Measurements from ENCODE around the gene RS1.
A peak's percentile ranks its signal among the peaks of the same experiment; 100 is the strongest.

RS1 gene

DNA sequence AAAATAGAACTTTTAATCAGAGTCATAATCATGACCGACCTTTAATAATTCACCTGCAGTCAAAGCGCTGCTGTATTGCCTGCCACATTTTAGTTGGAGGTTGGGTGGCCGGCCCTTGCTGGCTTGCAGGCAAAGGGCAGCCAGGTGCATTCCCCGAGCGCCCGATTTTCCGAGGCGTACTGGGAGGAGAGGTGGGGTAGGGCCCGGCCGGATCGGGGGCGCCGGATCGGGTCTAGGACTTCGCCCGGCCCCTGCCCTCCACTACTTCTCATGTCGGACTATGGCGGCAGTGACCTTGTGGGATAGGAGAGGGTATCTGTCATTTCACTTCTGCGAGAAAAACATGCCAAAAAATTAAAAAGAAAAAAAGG lies 2.5 kb upstream of the RS1 start:
- peak in 1 of 2 donors; percentile 2 for DNase-seq (ENCODE audit: extremely low read depth in 1 of 2, low read depth in 1 of 2)

DNA sequence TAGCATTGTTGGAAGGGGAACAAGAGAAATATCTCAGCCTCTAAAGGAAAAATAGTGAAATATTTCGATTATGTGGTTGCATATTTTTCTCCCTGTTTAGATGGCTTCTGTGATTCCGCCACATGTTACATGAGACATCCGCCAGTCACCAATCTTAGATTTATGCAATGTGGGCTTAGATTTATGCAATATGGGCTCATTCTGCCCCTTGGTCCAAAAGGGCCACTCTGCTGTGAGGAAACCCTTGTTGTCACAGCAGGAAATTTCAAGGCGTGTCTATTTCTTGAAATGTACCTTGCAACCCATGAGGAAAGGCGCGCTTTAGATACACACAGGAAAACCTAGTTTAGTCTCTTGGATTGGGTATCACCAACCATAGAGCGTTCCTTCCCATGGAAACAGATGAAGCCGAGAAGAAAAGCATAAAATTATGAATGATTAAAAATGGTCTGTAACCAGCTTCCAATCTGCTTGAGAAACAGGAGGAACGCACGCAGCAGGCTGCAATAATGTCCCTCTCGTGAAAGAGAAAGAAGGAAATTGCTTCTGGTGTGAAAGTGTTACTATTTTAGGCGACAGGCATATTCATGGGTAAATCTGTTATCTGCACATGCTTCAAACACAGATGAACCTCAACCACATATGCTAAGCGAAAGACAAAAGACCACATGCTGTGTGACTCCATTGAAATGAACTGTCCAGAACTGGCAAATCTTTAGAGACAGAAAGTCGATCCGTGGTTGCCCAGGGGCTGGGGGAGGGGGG lies 3.7 kb downstream of the RS1 start:
- DNase-seq (ENCODE audit: extremely low read depth in 1 of 2, low read depth in 1 of 2), result no peak

DNA sequence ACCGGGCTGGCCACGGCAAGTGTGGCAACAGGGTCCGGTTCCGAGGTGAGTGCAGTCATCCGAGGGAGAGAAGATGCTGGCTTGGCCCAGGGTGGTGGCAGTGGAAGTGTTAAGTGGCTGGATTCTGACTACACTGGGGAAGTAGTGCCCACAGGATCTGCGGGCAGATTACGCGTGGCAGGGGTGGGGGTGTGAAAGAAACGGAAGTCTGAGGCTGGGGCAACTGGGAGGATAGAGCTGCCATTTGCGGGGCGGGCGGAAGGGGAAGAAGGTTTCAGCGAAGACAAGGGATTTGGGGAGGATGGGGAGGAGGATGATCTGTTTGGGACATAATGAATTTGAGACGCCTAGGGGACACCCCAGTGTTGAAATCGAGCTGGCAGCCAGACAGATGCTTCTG lies 5.3 kb downstream of the RS1 start:
- DNase-seq (ENCODE audit: extremely low read depth in 1 of 2, low read depth in 1 of 2), result no peak

DNA sequence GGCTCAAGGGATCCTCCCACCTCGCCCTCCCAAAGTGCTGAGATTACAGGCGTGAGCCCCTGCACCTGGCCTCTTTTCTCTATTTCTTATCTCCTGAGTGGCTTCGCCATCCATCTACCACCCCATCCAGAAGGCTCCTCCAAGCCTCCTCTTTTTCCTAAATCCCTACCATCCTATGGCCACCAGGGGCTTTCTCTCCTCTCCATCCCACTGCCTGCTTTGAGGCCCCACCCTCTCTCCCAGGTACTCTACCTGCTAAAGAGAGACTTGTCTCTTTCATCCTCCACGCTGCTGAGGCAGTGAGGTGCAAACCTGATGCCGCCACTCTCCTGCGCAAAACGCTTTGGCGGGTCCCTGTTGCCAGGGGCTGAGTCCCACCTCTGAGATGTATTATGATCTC lies 7.0 kb downstream of the RS1 start:
- DNase-seq (ENCODE audit: extremely low read depth in 1 of 2, low read depth in 1 of 2), result no peak

DNA sequence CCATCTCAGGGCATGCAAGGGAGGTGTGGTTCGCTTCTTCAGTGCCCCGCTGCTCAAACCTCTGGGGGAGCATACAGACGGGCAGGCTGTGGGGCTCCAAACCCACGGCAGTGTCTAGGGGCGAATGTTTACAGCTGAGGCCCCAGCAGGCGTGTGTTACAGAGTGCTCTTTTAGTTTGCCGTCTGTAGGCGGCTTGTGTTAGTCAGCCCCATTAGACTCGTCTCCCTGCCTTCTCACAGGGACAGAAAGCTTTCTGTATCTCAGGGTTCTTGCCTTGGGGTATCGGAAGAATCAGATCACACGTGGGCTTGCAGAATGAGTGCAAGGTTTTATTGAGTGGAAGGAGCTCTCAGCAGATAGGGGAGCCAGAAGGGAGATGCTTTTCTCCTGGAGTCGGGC lies 10.6 kb downstream of the RS1 start:
- no peak for DNase-seq (ENCODE audit: extremely low read depth in 1 of 2, low read depth in 1 of 2)

DNA sequence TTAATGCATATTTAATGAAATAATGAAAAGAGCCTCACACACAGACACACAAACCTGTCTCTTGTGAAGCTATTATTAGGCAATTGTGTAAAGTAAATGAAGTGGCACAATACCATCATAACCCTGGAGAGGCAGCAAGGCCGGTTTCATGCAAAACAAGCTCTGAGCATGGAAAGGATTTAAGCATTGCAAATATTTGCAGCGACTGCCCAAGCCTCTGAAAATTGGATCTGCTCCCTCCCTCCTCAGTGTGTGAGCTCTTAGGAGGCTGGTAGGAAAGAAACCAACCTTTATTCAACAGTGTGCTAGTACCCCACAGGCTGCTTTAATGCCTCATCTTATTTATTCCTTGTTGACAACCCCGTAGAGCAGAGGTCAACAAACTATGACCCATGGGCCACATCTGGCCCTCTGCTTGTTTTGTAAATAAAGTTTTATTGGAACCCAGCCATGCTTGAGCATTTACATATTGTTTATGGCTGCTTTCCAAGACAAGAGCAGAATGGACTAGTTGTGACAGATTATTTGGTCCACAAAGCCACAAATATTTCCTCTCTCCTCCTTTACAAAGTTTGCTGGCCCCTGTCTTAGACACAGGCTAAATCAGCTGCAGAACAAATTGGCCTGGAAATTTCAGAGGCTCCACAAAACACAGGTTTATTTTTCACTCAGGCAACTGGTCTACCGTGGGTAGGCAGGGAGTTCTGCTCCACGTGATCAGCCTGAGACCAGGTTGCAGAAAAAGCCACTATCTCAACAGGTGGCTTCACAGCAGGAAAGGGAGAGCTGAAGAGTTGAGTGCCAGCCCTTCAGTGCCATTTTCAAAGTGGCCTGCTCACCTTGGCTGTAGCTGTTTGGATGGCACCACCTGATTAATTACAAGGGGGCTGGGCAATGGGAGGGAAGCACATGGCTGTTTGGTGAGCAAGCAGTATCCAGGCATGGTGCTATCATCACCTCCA lies 16.8 kb downstream of the RS1 start:
- no peak for DNase-seq (ENCODE audit: extremely low read depth in 1 of 2, low read depth in 1 of 2)

DNA sequence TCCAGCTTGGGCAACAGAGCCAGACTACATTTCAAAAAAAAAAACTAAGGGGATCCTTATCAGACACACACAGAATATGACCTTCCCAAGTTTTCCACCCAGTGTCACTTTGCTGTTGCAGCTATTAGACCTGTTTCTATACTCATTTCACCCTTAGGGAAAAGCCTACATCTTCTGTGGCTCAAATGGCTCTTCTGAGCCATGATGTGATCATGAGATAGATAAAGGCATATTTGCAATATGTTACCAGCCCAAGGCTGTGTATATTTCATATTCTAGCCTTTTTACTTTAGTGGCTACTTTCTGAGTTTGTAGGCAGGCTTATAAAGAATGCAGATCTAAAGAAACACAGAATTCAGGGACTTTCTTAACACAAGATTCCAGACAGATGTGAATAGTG lies 19.3 kb downstream of the RS1 start:
- DNase-seq (ENCODE audit: extremely low read depth in 1 of 2, low read depth in 1 of 2), result no peak

DNA sequence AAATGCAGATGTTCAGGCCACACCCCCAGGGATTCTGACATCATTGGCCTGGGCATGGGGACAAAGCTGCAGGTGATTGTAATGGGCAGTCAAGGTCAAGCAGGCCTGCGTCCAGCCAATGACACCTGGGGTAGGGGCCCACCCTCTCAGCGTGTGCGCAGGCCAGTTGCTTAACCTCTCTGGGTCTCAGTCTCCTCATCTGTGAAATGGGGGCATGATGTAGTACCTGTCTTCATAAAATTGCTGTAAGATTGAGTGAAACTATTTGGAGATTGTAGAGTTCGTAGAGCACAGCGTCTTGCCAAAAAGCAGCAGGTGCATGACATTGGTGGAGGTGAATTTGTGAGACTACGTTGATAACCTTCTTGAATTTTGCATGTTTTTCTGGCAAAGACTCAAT lies 21.2 kb downstream of the RS1 start:
- no peak for DNase-seq (ENCODE audit: extremely low read depth in 1 of 2, low read depth in 1 of 2)

DNA sequence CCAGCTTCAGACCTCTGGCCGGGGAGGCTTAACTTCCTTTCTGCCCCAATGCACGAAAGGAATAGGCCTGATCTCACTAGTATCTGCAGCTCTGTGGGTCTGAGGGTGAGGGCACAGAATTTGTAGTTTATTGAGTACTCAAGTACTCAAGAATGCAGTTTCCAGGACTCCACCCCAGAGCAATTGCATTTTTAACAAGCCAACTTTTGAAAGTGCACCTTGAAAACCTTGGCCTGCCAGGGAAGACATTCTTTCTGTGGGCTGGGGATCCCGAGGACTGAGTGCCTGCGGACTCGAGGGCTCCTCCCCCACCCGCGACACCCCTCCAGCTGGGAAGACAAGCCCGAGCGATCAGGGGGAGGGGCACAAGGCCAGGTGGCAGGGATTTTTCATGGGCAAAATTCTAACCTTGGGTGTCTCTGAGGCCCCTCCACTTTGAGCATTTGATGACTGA lies 22.4 kb downstream of the RS1 start:
- no peak for DNase-seq (ENCODE audit: extremely low read depth in 1 of 2, low read depth in 1 of 2)

DNA sequence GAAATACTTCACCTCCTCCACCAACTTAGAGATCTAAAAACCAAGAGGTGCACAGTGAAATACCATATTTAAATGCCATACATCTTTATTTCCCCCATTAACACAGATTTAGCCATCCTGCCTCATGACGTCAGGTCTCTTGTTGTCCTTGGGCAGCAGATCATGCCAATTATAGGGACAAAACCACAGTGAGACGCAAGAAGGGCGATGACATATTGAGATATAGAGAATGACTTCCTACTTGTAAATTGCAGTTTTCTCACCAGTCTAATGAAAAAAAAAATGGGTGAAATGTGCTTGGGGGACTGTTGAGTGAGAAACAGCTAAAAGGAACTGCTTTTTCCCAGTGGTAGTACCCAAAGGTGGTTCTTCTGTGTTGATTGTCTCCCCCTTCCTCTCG lies 24.3 kb downstream of the RS1 start:
- DNase-seq (ENCODE audit: extremely low read depth in 1 of 2, low read depth in 1 of 2), result no peak

DNA sequence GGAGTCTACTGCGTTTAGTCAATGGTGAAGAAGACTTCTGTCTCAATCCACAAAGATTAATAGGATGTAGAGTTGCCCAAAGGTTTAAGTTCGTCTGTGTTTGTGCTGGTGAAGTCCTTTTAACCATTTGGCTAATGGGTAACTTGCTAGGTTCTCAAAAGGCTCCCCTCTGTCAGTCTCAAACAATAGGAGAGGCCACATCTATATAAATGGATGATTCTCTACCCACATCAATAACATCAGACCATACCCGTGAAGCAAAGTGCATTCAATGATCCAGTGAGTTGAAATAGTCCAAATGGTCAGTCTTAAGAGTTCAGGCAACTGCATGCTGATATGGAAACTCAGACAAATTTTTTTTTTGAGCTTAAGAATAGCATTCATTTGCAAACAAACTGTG lies 28.1 kb downstream of the RS1 start:
- DNase-seq (ENCODE audit: extremely low read depth in 1 of 2, low read depth in 1 of 2), result no peak

DNA sequence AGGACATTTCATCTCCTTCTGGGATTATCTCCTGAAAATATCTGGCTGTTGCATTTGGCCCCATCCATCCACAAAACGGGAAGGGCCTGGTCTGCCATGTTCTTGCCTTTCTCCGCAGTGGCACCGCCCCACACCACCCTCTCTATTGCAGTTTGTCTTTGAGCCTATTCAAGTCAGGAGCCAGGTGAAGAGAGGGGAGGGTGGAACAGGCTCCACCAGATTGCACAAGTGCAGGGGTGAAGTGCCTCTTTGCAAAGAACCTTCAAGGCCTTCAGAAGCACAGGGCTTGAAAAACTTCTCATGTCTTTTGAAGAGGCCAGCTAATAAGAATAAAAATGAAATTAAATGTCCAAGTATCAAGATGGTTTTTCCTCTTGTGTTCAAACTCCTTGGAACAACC lies 28.7 kb downstream of the RS1 start:
- no peak for DNase-seq (ENCODE audit: extremely low read depth in 1 of 2, low read depth in 1 of 2)

DNA sequence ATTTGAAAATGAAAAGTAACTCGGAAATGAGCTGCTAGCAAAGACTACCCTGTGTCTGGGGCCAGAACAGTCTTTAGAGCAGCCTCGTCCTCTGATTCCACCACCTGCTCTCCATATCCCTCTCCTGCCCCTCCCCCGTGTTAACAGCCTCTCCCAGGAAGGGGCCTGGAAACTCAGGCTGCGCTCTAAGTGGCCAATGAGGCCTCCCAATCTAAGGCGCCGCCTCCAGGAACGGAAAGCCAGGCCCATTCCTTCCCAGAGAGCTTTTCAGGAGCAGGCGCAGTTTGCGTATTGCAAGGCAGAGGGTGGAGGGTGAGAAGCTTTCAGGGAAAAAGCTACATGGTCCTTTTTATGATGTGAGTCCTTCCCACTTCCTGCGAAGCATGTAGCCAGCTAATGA lies 31.2 kb downstream of the RS1 start:
- DNase-seq (ENCODE audit: extremely low read depth in 1 of 2, low read depth in 1 of 2), result no peak

DNA sequence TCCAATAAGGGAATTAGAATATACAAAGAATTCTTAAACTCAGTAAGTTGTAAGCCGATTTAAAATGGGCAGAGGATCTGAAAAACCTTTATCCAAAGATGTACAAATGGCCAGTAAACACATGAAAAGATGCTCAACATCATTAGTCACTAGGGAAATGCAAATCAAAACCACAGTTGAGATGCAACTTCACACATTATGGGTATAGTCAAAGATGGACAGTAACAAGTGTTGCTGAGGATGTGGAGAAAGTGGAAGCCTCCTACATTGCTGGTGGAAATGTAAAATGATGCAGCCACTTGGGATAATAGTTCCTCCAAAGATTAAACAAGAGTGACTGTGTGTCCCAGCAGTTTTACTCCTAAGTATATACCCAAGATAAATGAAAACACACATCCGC lies 32.6 kb downstream of the RS1 start:
- DNase-seq (ENCODE audit: extremely low read depth in 1 of 2, low read depth in 1 of 2), result no peak

DNA sequence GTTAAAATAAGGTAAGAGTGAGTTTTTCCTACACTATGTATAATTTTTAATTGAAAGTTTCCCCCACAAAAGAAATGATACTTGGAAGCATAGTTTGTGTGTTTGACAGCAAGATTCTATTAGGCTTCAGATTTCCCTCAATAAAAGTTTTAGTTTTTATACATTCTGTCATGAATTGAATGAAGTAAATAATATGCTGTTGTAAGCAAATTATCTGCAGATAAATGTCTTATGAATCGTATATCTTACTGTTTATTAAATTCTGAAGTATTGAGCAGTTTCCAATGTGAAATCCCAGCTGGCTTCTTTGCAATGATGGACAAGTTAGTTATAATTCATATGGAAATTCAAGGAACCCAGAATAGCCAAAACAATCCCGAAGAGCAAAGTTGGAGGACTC lies 33.5 kb downstream of the RS1 start:
- DNase-seq (ENCODE audit: extremely low read depth in 1 of 2, low read depth in 1 of 2), result no peak

DNA sequence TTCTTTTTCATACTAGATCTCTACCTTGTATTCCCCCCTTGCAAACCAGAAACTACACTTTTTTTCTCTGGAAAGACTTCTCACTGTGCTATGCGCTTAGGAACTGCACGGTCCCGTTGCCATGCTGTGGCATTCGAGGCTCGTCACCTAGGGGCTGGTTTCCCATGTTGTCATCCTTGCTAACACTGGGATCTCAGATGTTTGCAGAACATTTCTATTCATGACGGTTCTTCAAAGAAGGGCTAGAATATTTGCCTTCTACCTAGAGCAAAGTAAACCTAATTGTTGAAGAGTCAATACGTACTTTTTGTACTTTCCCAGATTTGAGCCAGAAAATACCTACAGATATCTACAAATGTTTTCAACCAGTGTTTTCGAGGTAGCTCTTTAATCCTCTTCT lies 41.0 kb downstream of the RS1 start:
- no peak for DNase-seq (ENCODE audit: extremely low read depth in 1 of 2, low read depth in 1 of 2)

DNA sequence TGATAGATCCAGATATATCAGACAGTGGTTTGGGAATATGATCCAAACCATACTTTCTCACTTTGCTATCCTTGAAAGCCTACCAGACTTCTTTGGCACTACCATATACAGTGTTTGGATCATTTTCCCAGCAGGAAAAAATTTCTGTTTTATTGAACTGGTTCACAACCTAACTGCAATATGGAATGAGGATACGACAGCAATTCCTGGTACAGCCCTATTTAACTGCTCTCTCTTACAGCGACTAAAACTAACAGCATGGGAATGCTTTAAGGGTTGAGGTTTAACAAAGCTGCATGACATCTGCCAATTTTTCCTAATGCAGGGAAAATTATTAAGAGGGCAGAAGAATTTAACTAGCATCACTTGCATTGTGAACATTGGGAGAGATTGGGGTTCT lies 47.3 kb downstream of the RS1 start:
- DNase-seq (ENCODE audit: extremely low read depth in 1 of 2, low read depth in 1 of 2), result no peak

DNA sequence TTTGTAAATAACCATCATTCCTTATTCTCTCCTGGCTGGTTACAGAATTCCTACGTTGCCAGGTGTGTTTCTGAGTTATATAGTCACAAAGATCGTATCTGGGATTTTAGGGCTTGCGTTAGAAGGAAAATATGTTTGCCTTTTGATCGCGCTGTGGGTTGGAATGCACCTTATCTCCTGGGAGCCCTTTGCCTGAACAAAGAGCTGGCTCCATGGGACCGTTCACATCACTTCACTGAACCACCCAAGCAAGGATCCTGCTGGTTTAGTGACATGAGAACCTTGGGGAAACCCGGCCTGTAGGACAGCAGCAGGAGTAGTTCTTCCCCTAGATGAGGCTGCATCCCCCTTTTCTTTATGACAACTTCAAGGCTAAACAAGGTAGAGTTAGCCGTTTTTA lies 51.6 kb downstream of the RS1 start:
- no peak for DNase-seq (ENCODE audit: extremely low read depth in 1 of 2, low read depth in 1 of 2)

DNA sequence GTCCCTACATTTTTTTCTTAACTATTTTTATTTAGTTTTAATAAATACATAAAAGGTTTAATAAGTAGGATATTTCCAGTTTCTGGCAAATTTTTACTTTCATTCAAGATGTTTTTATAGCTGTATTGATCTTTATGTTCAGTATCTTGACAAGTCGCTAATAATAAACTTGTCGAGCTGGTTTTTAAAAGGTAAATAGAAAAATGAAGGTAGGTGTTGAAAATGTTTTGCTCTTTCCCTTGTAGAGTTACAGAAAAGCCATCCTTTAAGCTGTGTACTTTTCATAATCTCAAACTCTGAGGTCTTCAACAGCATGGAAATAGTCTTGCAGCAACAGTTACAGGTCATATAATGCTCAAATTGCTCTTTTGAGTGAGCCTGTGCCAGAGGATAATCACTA lies 52.6 kb downstream of the RS1 start:
- no peak for DNase-seq (ENCODE audit: extremely low read depth in 1 of 2, low read depth in 1 of 2)

DNA sequence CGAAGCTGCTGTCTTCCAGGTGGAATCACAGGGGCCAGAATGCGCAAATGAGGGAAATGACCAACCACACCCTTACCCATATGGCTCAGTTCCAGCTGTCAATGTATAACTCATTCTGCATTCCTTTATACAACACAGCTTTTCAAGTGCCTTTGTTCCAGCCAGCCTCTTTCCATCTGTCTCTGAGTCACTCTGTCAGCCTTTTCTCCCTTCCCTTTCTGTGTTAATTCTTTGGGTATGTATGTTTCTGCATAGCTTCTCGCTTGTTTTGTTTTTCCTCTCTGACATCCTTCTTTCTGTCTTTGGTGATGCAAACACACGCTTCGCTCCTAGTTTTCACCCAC lies 54.5 kb downstream of the RS1 start:
- no peak for DNase-seq (ENCODE audit: extremely low read depth in 1 of 2, low read depth in 1 of 2)

DNA sequence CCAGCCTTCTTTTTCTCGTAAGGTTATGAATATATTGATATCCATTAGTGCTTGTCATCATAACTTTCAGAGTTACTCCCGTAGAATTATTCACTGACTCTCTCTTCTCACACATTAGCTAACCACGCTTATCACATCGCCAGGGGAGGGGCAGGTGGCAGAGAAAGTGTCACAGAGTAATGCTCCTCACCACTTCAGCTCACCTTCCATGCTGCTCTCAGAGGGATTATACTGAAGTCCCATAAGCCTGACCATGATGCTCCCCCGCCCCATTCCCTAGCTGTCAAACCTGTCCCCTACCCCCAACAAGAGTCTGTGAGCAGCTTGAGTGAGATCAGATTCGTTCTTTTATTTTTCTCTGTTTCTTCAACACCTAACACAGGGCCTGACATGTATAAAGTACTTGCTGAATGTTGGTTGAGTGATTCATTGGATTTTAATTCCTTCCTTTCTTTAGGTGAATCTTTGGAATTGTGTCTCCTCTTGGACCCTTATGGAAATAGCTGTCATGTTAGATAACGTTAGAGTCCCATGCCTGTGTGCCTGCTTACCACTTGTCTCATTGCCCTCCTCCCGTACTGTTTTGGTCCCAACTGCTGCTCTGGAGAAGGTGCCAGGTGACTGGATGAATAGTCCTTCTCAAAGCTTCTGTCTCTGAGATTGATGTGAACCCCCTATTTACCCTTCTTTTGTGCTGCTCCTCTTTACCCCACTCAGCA lies 55.1 kb downstream of the RS1 start:
- no peak for DNase-seq (ENCODE audit: extremely low read depth in 1 of 2, low read depth in 1 of 2)

Data from activated CD8-positive, alpha-beta memory T cell treated with anti-CD3 and anti-CD28 coated beads for 1 hour (primary cell).